ENCODE measurements around the gene TAF1C.
A peak's percentile ranks its signal among the peaks of the same experiment; 100 is the strongest.

The TAF1C gene

DNA sequence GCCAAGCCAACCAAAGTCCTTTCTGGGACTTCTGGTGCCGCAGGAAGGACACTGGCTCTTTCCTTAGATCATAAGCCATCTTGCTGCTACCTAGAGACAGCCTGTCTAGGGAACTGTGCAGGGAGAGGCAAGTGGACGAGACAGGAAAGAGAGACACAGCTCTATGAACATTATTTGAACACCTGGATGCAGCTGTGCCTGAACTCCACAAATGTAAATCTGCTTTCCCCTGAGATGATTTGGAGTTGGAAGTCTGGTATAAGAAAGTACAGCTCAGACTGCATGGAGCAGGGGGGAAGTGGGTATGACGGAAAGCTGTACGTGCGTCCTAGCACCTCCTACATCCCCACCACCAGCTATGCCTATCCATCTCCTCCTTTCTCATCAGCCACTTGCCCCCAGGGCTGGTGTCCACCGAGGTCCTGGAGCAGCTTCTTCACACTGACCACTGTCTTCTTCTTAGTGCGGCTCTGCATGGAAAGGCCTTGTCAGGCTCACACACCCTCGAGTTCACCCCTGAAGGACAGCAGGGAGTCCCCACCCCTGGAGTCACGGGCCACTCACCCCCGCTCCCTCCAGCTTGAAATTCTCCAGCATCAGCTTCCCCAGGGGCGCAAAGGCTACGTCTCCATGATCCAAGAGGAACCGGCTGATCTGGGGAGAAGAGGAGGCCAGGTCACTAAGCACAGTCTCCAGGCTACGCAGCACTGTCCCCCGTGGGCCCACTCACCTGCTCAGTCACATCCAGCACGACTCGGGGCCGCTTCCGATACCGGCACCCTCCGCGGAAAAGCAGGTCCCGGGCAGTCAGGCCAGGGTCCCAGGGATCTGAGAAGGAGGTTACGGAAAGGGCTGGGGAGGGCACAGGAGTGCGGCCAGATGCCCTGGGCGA is 3.9 kb downstream of the TAF1C start:
- DNase-seq = no peak

DNA sequence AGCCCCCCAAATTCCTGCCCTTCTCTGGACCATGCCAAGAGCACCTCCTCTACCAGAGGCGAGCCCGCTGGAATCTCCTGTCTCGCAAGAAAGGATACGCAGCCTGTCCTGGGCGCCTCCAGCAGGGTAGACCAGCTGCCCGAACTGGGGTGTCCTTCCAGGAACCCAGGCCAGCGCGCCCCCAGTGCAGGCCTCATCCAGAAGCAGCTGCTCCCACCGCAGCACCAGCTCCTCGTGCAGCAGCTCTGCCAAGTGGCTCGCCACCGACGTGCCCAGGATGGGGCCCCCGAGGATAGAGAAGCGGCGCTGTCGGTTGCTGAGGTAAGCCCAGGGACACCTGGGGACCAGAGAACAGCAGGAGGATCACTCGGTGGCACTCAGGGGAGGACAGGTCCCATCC is 4.8 kb downstream of the TAF1C start:
- no peak for DNase-seq

GRCh38 chr16:84181144-84181915 is 5.5 kb downstream of the TAF1C start:
- no peak for DNase-seq

DNA sequence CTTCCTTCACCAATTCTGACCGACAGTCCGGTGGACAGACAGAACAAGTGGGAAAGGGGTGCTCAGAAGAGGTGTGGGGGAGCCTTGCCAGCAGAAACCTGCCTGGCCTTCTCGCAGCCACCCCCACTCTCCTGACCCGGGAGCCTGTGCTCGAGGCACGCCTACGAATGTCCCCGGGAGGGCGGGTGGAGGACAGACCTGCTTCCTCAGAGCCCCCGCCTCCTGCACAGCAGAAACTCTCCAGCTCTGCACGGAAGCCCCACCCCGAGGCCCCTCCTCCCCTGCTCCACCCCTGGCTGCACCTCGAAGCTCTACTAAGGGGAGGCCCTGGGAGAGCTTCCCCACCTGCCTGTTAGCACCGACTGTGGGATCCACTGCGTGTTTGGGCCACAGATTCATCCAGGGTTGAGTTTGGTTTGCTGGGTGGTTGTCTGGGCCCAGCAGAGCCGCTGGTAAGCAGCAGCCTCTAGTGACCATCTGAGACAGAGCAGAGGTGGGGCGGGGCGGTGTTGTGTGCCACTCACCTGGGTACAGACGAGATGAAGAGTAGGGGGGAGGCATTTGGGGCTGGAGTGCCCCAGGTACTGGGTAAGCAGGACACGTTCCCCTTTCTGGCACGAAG is 6.2 kb downstream of the TAF1C start:
- DNase-seq = no peak

DNA sequence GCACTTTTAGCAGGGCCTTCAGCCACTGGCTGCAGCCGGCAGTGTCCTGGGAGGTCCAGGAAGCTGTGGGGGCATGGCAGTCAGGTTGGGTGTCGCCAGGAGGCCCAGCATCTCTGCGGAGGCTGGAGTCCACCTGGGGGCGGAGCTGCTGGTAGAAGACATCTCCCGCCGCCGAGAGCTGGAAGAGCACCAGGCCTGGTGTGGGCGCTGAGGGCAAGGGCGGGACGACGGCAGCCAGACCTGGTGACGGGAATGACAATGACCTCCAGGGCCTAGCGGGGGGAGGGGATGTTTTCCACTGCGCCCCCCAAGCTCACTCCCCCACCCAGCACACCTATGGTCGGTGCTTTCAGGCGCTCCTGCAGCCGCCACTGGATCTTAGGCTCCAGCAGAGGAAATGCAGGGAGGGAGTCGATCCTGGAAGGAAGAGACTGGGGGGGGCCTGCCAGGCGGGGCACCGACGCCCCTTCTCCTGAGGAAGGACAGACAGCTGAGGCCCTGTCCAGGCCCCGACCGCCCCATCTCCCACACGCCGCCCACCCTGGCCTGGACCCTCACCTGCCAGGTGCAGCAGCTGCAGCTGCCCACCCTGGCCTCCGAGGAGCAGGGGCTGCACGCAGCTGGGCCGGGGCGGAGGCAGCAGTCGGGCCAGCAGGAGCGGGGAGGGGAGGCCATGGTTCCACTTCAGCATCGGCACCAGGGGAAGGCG is 7.1 kb downstream of the TAF1C start:
- no peak for DNase-seq

DNA sequence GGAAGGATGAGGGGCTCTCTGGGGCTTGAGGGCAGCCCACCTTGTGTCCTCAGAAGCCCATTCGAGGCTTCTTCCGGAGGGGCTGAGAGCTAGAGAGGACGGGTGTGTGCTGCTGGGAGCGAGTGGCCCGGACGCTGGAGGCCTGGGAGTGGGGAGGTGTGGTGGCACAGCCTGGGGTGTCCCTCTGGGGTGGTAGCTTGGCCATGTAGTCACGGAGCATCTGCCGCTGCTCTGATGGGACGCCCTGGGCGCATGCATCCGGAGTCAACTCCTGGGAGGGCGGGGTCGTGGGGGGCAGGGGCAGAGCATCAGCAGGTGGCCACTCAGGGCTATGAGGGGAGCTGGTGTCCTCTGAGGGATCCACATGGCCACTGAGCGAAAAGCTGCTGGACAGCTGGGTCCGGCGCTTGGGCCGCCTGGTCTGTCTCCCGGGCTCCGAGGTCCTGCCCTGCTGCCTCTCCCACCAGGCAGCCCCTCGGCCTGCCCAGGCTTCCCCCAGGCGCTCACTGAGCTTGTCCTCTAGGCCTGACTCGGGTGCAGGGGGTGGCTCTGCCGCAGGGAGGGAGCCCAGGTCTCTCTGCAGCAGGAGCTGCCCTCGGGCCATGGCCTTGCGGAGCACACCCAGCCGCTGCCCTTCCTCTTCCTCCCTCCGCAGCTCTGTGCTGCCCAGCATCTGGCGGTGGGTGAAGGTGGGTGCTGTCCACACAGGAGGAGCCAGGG is 7.8 kb downstream of the TAF1C start:
- no peak for DNase-seq

DNA sequence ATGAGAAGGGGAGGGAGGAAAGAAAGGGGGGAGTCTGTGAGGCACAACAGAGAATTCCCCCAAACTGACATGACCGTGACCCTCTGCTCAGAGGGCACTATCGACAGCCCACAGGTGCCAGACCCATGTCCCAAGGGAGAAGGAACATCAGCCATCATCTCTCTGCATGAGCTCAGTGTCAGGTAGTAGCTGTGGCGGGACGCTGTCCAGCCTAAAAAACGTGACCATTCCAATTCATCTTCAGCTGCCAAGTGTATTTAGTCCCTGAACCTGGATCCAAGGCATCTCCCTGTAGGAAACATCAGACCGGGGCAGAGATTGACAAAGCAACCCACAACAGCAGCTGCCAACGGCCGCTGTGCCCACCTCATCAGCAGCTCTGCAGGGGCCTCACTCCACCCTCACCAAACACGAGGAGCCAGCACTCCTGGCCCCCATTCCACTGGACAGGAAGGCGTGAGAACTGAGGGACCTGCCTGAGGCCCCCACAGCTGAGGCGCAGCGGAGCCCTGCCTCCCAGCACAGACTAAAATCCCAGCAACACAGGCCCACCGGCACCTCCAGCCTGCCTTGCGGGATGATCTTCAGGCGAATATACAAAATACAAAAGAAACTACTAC is 8.6 kb downstream of the TAF1C start:
- DNase-seq = no peak

DNA sequence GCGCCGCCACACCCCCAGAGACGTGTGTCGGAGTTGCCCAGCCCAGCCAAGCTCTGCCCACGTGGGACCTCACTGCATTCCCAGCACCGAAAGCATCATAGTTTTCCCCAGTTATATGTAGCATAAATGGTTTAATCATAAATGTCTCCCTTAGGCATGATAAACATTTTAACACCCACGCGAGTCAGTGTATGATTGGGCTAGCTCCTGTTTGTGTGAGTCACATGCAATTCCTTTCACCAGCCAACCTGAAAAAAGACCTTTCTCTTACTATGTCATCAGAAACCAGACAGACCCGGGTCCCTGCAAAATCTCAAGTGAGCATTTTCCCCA is 9.2 kb downstream of the TAF1C start:
- no peak for DNase-seq

GRCh38 chr16:84176192-84177053 is 10.4 kb downstream of the TAF1C start:
- no peak for DNase-seq

DNA sequence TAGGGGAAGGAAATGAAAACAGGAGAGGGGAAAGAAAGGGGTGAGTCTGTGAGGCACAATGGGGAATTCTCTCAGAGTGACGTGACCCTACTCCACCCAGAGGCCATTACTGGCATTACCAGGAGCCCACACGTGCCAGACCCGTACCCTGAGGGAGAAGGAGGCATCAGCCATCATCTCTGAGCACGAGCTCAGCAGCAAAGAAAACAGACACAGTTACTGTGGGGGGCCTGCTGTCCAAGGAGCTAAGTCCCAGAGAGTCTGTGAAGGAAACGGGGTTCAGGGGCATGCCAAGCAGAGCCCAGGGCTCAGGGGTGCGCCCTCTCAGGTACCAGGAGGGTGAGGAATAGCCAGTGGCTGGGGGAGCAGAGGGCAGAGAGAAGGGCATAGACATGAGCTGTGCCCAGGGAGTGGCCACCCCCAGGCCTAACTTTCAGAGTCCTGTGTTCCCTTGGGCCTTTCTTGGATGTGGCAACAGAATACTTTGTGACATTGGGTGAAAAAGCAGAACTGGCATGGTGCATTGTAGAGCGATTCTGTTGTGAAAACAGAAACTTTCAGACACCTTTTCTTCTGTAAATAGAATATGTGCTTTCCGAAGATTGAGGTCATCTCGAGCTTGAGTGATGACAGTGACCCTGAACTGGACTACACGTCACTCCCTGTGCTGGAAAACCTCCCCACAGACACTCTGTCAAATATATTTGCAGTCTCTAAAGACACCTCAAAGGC is 11.3 kb downstream of the TAF1C start:
- DNase-seq = peak; percentile 76 to 91

DNA sequence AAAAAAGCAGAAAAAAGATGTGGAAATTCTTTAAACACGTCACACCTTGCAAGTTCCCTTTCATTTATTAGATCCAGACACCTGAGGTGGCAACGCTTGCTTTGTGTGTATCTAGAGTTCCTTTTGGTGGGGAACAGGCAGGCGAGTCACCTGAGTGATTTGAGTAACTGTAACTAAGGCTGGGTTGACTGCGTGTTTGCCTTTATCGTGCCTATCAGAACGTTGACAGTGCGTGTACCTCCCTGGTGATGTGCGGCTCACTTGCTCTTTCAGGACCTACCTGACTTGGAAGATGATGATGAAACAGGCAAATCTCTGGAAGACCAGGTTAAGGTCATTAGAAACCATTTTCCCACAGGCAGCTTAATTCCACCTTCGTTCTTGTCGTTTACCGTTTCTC is 12.5 kb downstream of the TAF1C start:
- DNase-seq = no peak

DNA sequence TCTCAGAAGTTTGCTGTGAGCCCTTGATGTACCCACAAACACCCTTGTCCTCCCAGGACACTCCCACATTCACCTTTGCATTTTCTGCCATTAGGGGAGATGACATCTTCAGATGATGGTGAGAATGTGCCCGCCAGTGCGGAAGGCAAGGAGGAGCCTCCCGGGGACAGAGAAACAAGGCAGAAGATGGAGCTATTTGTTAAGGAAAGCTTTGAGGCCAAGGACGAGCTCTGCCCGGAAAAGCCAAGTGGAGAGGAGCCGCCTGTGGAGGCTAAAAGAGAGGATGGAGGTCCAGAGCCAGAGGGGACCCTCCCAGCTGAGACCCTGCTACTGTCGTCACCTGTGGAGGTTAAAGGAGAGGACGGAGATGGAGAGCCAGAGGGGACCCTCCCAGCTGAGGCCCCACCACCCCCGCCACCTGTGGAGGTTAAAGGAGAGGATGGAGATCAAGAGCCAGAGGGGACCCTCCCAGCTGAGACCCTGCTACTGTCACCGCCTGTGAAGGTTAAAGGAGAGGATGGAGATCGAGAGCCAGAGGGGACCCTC is 17.0 kb downstream of the TAF1C start:
- DNase-seq = no peak

DNA sequence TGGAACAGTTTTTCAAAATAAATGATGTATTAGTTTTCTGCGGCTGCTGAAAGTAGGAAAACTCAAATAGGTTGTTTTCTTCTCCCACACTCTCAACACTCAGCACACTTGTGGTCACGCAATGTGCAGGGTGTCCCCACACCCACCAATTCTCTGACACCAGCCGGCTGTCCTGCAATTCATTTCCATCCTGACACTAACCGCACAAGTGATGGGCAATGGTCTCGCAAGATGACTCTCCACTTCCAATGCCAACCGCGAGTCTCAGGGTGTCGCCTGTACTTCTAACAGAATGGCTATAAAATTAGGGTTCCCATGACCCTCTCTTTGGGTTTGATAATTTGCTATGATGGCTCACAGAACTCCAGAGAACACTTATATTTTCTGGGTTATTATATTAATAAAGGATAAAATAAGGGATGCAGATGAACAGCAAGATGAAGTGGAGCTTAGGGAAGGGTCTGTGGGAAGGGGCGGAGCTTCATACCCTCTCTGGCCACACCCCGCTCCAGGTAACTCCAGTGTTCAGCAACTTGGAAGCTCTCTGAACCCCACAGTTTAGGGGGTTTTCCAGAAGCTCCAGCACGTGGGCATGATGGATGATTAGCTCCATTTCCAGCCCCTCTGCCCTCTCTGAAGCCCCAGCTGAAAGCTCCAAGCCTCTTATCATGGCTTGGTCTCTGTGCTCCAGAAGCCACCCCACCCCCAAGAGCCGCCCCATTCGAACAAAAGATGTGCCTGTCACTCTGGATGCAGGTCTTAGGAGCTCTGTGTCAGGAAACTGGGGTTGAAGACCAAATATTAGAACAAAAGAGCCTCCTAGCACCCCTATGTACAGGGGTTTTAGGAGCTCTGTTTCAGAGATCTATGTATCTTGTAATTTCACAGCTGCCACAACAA is 19.8 kb downstream of the TAF1C start:
- DNase-seq = no peak

DNA sequence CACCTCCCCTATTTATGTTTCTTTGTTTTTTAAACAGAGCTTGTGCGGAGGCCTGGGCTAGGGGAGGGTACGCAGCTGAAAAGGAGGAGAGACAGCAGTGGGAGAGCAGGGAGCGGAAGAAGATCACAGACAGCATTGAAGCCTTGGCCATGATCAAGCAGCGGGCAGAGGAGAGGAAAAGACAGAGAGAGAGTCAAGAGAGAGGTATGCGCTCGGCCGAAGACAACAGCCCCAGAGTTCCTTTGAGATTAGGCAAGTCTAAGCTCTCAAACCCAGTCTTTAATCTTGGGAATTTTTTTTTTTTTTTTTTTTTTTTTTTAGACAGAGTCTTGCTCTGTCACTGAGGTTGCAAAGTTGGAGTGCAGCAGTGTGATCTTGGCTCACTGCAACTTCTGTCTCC is 21.1 kb downstream of the TAF1C start:
- no peak for DNase-seq

DNA sequence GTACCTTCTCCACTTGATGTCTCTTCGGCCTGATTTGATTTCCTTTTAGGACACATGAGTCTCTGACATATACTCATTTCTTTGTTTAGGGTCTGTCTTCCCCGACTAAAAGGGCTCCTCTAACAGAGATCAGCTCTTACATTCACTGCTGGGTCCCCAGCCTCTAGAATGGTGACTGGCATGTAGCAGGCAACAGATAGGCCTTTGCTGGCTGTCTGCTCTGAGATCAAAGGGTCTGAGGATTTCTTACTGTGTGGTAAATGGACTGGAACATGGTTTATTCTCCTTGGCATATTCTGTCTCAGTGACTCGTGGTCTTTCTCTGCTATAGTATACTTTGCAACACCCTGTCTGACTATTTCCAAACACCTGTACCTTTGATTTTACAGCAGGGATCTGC is 25.1 kb downstream of the TAF1C start:
- DNase-seq = no peak

- DNase-seq = no peak
Measured at GRCh38 chr16:84161037-84161436, 25.8 kb downstream of the TAF1C start.

DNA sequence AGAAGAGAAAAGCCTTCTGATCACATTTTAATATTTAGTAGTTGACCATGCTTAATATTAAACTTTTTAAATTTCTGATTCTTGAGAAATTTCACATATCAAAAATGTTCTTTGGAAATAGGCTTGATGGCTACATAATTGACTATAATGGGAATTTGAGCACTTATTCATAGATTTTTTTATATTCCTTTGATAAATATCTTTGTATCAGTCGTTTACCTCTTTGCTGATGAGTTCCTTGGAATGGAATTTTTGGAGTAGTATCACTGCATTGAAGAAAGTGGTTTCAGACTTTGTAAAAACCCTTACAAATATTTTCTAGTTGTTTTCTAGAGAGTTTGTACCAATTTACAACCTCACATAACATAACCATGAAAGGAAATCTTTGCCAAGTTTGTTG is 27.1 kb downstream of the TAF1C start:
- DNase-seq = no peak

DNA sequence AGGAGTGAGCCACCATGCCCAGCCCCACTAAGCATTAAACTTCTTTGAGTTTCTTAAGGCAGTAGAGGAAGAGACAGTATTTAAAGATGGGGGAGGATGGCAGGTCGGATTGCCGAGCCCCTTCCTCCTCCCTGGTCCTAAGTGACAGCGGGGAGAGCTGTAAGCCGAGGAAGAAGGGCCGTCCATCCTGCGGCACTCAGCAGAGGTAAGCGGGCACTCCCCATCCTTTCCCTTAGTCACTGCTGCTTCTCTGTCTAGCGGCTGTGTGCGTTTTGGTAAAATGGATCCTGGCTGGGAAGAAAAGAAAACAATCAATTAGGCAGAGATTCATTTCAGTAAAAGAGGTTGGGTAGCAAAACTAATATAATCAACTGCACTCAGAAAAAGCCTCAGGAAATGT is 27.9 kb downstream of the TAF1C start:
- no peak for DNase-seq

- DNase-seq = no peak
Measured at GRCh38 chr16:84156342-84156784, 30.5 kb downstream of the TAF1C start.
